Endothelial cell of umbilical vein (primary cell): Measurements from ENCODE around the gene KRT82. TPM values are rescaled to one million over a fixed set of nuclear protein-coding genes. Genes with fewer than 3 reads are reported as not detected.

Source experiments
- BruUV-seq: library from RNA; stranded (reverse); fragments of 400-500 nt; replicated peaks from 2 replicates; lab custom pipeline; 2021; lab: Mats Ljungman, UMichigan
- CTCF ChIA-PET: fragments of 300-600, 350-600 bp; sonication (Branson Sonifier 250); formaldehyde crosslinking; loops from one replicate; lab custom pipeline; 2021; ENCODE audit warnings: antibody characterized with exemption, inconsistent platforms; lab: Charles Lee
- POLR2A ChIA-PET: fragments of 300-600, 350-600 bp; sonication (Branson Sonifier 250); formaldehyde crosslinking; loops from one replicate; lab custom pipeline; 2021; ENCODE audit warnings: antibody characterized with exemption, inconsistent platforms; lab: Charles Lee
- DNase-seq: peaks from one replicate; pipeline ENCODE4 v3.0.0-alpha.2; 2011; ENCODE audit warnings: low read depth, low spot score
- FAIRE-seq: peaks from 2 replicates; lab custom pipeline; 2011; peaks lifted over from hg19 to GRCh38; lab: Jason Lieb, UNC
- H2AFZ ChIP-seq: 2 replicates; pipeline ENCODE4 v1.6.0; 2012; ENCODE audit warnings: low read depth, low read length, control low read depth, inconsistent platforms
- H3K27ac ChIP-seq: 2 replicates; pipeline ENCODE4 v1.5.1; 2011; ENCODE audit warnings: low read depth, mild to moderate bottlenecking, control low read depth, low read length, moderate library complexity; ENCODE audit not compliant: insufficient read depth
- H3K27me3 ChIP-seq, 2 experiments: 2 replicates each; pipeline versions ENCODE4 v1.6.0 to v1.6.1; 2011; ENCODE audit warnings: low read length in 2 of 2, mixed read lengths in 1 of 2; ENCODE audit not compliant: control insufficient read depth in 2 of 2, insufficient read depth in 2 of 2
- H3K36me3 ChIP-seq, 2 experiments: 2 replicates in 1 of 2; 3 replicates in 1 of 2; pipeline ENCODE4 v1.5.1; 2011; ENCODE audit warnings: low read length in 2 of 2, mild to moderate bottlenecking in 1 of 2, moderate library complexity in 1 of 2; ENCODE audit not compliant: control insufficient read depth in 2 of 2, insufficient read depth in 2 of 2; ENCODE audit errors: extremely low read depth in 1 of 2
- H3K4me1 ChIP-seq: 3 replicates; pipeline ENCODE4 v1.5.1; 2011; ENCODE audit warnings: mild to moderate bottlenecking, low read length; ENCODE audit not compliant: control insufficient read depth, insufficient read depth; ENCODE audit errors: extremely low read depth
- H3K4me2 ChIP-seq: 2 replicates; pipeline ENCODE4 v1.6.1; 2011; ENCODE audit warnings: low read length, control low read depth, mixed read lengths; ENCODE audit not compliant: insufficient read depth
- H3K4me3 ChIP-seq, 3 experiments: fragments of 200-600 bp in 1 of 3; sonication (generic), shearing (Covaris generic) in 1 of 3; replicated peaks in 1 of 3; 2 replicates each; pipeline ENCODE4 v1.5.1; 2011 to 2016; ENCODE audit warnings: control low read depth in 3 of 3, low read length in 3 of 3, mild to moderate bottlenecking in 2 of 3, inconsistent platforms in 1 of 3, low read depth in 1 of 3, moderate library complexity in 1 of 3; ENCODE audit not compliant: insufficient read depth in 1 of 3
- H3K79me2 ChIP-seq: 2 replicates; pipeline ENCODE4 v1.6.0; 2012; ENCODE audit warnings: low read length, inconsistent platforms; ENCODE audit not compliant: control insufficient read depth, insufficient read depth
- H3K9ac ChIP-seq: replicated peaks from 2 replicates; pipeline ENCODE3; 2011; ENCODE audit warnings: low read length, control low read depth; ENCODE audit not compliant: insufficient read depth; ENCODE audit errors: extremely low read depth
- H3K9me1 ChIP-seq: replicated peaks from 3 replicates; pipeline ENCODE4 v1.6.0; 2011; ENCODE audit warnings: mild to moderate bottlenecking, low read length; ENCODE audit not compliant: control insufficient read depth, insufficient read depth; ENCODE audit errors: extremely low read depth
- H3K9me3 ChIP-seq: replicated peaks from 2 replicates; pipeline ENCODE4 v1.5.1; 2012; ENCODE audit warnings: low read length, inconsistent platforms; ENCODE audit not compliant: control insufficient read depth, insufficient read depth
- H4K20me1 ChIP-seq: replicated peaks from 2 replicates; pipeline ENCODE3; 2011; ENCODE audit warnings: mild to moderate bottlenecking, low read length; ENCODE audit not compliant: control insufficient read depth, insufficient read depth; ENCODE audit errors: extremely low read depth
- CTCF ChIP-seq, 2 donors: IDR thresholded peaks; 1 replicate in 1 of 2; 2 replicates in 1 of 2; pipeline ENCODE4 v1.5.1; 2011; ENCODE audit warnings: low read length in 2 of 2, mild to moderate bottlenecking in 2 of 2, moderate library complexity in 2 of 2, control low read depth in 1 of 2, inconsistent platforms in 1 of 2, low read depth in 1 of 2; ENCODE audit not compliant: insufficient read depth in 1 of 2; ENCODE audit errors: extremely low read depth in 1 of 2
- GATA2 ChIP-seq: IDR thresholded peaks from 2 replicates; pipeline ENCODE4 v1.7.0; 2011; ENCODE audit warnings: low read depth, mild to moderate bottlenecking, moderate library complexity, mixed read lengths, low read length; ENCODE audit not compliant: insufficient read length, insufficient read depth
- dilution Hi-C: fragments of 300-500 bp; cut with MboI; formaldehyde crosslinking; loops from one replicate; pipeline ENCODE4 v1.15.0; 2019; ENCODE audit warnings: low sequenced_read_pairs; ENCODE audit not compliant: extremely low pct_ligation_motif_present
- intact Hi-C: fragments of 100-400 bp; cut with micrococcal nuclease; formaldehyde crosslinking; loops from one replicate; pipeline ENCODE4 v1.10.0; 2022
- polyA plus RNA-seq, 4 experiments: library from polyadenylated mRNA; depleted of rRNA in 3 of 4; stranded (reverse) in 3 of 4; unstranded in 1 of 4; fragments of >200 nt; gene quantifications; 2 replicates each; pipeline versions ENCODE4 v1.2.1 to v1.2.3, GENCODE V29; 2011 to 2012; ENCODE audit warnings: missing spikeins in 1 of 4
- total RNA-seq: library from RNA; stranded (reverse); gene quantifications from 2 replicates; pipeline ENCODE4 v1.2.3, GENCODE V29; 2021

KRT82 gene
- total and polyA plus RNA-seq, 2 donors (not counting 3 experiments of a cell fraction or from before 2014, with no cell fraction given): not detected

GRCh38 chr12:52390739-52391617 lies 15.2 kb downstream of the KRT82 start:
- BruUV-seq: no TSS peak
- no peak overlapping the region for H3K4me3 ChIP-seq
- dilution Hi-C loops: no loop called here
- no peak overlapping the region for H3K4me2 ChIP-seq
- no peaks in the 10 kb centered on the region for H3K4me1 ChIP-seq
- DNase-seq (peak; percentile 5), FAIRE-seq (no peak)
- TF ChIP-seq CTCF (IDR thresholded peaks at IDR 0.05; ENCODE audit: extremely low read depth in 1 of 2, insufficient read depth in 1 of 2, low read depth in 1 of 2, low read length in 2 of 2) (peak; percentile 38 to 53), GATA2 (no peak)
- H3K9me1 ChIP-seq: no peaks in the 10 kb centered on the region
- intact Hi-C loops: loop anchor here (5.0 kb wide), 1 partner anchor 481 kb away; no protein-coding TSS in a partner anchor
- ChIA-PET POLR2A (interaction anchor here (0.5 kb wide), 1 partner anchor 1243 kb away, joined by 4 read pairs; no protein-coding TSS in a partner anchor), CTCF (interaction anchor here (0.6 to 2.7 kb wide), 7 partner anchors 11 to 490 kb away, joined by 4 to 9 read pairs (median 7); no protein-coding TSS in a partner anchor)
- H4K20me1 ChIP-seq: no peaks in the 10 kb centered on the region
- H3K27me3 ChIP-seq: peaks cover 0 to 4% of the 10 kb centered on the region in 2 experiments
- H3K9me3 ChIP-seq: no peaks in the 10 kb centered on the region
- H3K9ac ChIP-seq: no peak overlapping the region
- H2AFZ ChIP-seq: no peak overlapping the region
- H3K27ac ChIP-seq: no peak overlapping the region
- H3K79me2 ChIP-seq: no peaks in the 10 kb centered on the region
- no peaks in the 10 kb centered on the region for H3K36me3 ChIP-seq
